ENCODE data around the gene ZCCHC24. TPM values are rescaled to one million over a fixed set of nuclear protein-coding genes. Genes with fewer than 3 reads are reported as not detected.

Gene ZCCHC24
- total and polyA plus RNA-seq, 2 experiments from 2014 or later = 58.0 to 65.4 TPM

GRCh38 chr10:79367426-79368189, 77.8 kb downstream of the ZCCHC24 start:
- Histone ChIP-seq H3K27ac (no peak overlapping the region), H3K4me3 (no peak overlapping the region), H3K4me1 (ENCODE audit: low read depth) (no peaks in the 10 kb centered on the region), H3K9me3 (ENCODE audit: low read depth) (no peaks in the 10 kb centered on the region), H3K36me3 (no peaks in the 10 kb centered on the region), H3K27me3 (no peaks in the 10 kb centered on the region)
- DNase-seq (ENCODE audit: low read depth in 1 of 2, low spot score in 1 of 2) = peak in 1 of 2 donors; percentile 52
- TF ChIP-seq, protein P1, sequence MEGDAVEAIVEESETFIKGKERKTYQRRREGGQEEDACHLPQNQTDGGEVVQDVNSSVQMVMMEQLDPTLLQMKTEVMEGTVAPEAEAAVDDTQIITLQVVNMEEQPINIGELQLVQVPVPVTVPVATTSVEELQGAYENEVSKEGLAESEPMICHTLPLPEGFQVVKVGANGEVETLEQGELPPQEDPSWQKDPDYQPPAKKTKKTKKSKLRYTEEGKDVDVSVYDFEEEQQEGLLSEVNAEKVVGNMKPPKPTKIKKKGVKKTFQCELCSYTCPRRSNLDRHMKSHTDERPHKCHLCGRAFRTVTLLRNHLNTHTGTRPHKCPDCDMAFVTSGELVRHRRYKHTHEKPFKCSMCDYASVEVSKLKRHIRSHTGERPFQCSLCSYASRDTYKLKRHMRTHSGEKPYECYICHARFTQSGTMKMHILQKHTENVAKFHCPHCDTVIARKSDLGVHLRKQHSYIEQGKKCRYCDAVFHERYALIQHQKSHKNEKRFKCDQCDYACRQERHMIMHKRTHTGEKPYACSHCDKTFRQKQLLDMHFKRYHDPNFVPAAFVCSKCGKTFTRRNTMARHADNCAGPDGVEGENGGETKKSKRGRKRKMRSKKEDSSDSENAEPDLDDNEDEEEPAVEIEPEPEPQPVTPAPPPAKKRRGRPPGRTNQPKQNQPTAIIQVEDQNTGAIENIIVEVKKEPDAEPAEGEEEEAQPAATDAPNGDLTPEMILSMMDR (IDR thresholded peaks at IDR 0.05; ENCODE audit: low read depth, low read length) = no peak

DNA sequence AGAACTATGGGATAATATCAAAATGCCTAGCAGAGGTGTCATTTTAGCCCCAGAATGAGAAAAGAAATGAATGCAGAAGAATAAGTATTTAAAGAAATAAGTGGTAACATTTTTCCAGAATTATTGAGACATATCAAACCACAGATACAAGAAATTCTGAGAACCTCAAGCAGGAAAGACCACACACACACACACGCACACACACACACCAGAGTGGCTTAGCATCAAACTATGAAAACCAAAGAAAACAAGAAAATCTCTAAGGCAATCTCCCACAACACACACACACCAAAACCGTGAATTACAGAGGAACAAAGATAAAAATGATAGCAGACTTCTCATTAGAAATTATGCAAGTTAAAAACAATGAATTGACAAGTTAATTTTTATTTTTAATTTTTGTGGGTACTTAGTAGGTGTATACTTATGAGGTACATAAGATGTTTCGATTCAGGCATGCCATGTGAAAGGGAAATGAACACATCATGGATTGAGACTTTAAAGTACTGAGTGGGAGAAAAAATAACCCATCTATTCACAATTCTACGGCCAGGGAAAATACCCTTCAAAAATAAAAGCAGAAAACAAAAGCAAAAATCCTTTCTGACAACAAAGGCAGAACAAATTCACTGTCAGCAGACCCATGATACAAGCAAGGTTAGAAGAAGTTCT, 83.6 kb downstream of the ZCCHC24 start:
- TF ChIP-seq, protein P1 (IDR thresholded peaks at IDR 0.05; ENCODE audit: low read depth, low read length) = no peak
- DNase-seq (ENCODE audit: low read depth in 1 of 2, low spot score in 1 of 2) = peak in 1 of 2 donors; percentile 56
- Histone ChIP-seq H3K27me3 (no peaks in the 10 kb centered on the region), H3K4me1 (ENCODE audit: low read depth) (no peaks in the 10 kb centered on the region), H3K27ac (no peak overlapping the region), H3K9me3 (ENCODE audit: low read depth) (no peaks in the 10 kb centered on the region), H3K36me3 (no peaks in the 10 kb centered on the region), H3K4me3 (no peak overlapping the region)

DNA sequence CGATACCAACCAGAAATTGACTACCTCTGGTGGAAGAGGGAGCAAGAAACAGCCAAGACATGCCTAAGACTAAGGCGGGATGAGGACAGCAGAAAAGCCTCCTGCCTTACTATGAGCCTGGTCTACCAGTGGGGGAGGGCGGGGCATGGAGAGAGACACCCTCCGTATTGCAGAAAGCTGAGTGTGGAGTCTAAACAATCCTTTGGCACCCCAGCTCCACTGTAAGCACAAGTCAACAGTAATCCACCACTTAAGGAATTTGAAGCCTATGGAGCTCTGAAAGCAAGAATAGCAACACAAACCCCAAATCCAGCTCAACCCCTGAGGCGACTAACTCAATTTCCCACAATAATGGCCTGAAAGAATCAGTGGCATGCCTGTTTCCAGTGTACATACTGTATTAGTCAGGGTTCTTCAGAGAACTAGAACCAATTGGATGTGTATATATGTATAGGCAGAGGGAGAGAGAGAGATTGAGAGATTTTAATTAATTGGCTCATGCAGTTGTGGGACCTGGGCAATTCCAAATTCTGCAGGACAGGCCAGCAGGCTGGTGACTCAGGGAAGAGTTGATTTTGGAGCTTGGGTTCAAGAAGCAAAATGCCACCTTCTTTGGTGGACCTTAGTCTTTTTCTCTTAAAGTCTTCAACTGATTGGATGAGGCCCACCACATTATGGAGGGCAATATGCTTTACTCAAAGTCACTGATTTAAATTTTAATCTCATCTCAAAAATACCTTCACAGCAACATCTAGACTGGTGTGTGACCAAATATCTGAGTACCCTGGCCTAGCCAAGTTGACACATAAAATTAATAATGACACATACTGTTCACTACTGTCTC, 84.7 kb downstream of the ZCCHC24 start:
- H3K4me1 ChIP-seq (ENCODE audit: low read depth) = no peaks in the 10 kb centered on the region
- no peak overlapping the region for H3K27ac ChIP-seq
- H3K36me3 ChIP-seq = peaks cover 3% of the 10 kb centered on the region
- no peak overlapping the region for H3K4me3 ChIP-seq
- H3K27me3 ChIP-seq = no peaks in the 10 kb centered on the region
- TF ChIP-seq, protein P1 (IDR thresholded peaks at IDR 0.05; ENCODE audit: low read depth, low read length) = no peak
- H3K9me3 ChIP-seq (ENCODE audit: low read depth) = no peaks in the 10 kb centered on the region
- DNase-seq (ENCODE audit: low read depth in 1 of 2, low spot score in 1 of 2) = no peak

DNA sequence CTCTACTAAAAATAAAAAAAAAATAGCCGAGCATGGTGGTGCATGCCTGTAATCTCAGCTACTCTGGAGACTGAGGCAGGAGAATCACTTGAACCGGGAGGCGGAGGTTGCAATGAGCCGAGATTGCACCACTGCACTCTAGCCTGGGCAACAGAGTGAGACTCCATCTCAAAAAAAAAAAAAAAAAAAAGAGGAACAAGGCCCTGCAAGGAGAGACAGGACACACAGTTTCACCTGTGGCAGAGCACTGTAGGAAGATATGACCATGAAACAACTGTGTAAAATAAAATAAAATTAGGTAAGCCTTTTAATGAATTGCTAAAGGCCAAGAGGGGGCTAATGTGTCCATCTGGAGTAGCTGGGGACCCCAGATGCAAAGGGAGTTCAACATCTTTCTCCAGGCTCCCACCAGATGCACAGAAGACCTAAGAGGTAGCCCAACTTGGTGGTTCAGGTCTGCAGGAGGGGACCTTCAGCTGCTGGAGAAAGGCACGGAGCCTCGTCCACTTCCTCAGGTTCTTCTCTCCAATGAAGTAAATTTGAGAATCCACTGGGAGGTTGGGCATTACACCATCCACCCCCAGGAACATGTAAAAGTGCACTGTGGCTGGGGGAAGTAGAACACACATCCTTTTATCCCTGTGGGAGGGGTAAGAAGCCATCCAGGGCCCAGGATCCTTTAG, 85.5 kb downstream of the ZCCHC24 start:
- no peaks in the 10 kb centered on the region for H3K27me3 ChIP-seq

More for the DNA sequence above, 85.5 kb downstream of the ZCCHC24 start:
- Histone ChIP-seq H3K4me3 (no peak overlapping the region), H3K27ac (no peak overlapping the region), H3K36me3 (peaks cover 7% of the 10 kb centered on the region), H3K4me1 (ENCODE audit: low read depth) (no peaks in the 10 kb centered on the region), H3K9me3 (ENCODE audit: low read depth) (no peaks in the 10 kb centered on the region)
- DNase-seq (ENCODE audit: low read depth in 1 of 2, low spot score in 1 of 2) = no peak
- TF ChIP-seq, protein P1 (IDR thresholded peaks at IDR 0.05; ENCODE audit: low read depth, low read length) = no peak

Measured in cardiac muscle cell (in vitro differentiated cells and primary cell).